A673 (cell line): ENCODE results near the gene TENM4. TPM values are rescaled to one million over a fixed set of nuclear protein-coding genes. Genes with fewer than 3 reads are reported as not detected.

Source experiments
- BruUV-seq: library from RNA; stranded (reverse); fragments of 400-500 nt; replicated peaks from 2 replicates; lab custom pipeline; 2021; lab: Mats Ljungman, UMichigan
- CTCF ChIA-PET: fragments of 300-600 bp; sonication (Branson Sonifier 250); formaldehyde crosslinking; loops from one replicate; lab custom pipeline; 2022; ENCODE audit warnings: antibody characterized with exemption; lab: Charles Lee
- POLR2A ChIA-PET: fragments of 300-600 bp; sonication (Branson Sonifier 250); formaldehyde crosslinking; loops from one replicate; lab custom pipeline; 2022; ENCODE audit warnings: antibody characterized with exemption; ENCODE audit not compliant: low non-redundant PET; lab: Charles Lee
- DNase-seq: peaks from one replicate; pipeline ENCODE4 v3.0.0-alpha.2; 2015; ENCODE audit warnings: low spot score
- H3K27ac ChIP-seq: fragments of 200-600 bp; sonication (generic); 2 replicates; pipeline ENCODE4 v1.5.1; 2016; ENCODE audit warnings: mixed run types, low read depth, mild to moderate bottlenecking, mixed read lengths, antibody characterized with exemption, low read length; ENCODE audit not compliant: poor library complexity, severe bottlenecking
- H3K27me3 ChIP-seq: fragments of 200-600 bp; sonication (generic); replicated peaks from 2 replicates; pipeline ENCODE4 v1.6.1; 2017; ENCODE audit warnings: mixed run types, low read depth, mild to moderate bottlenecking, mixed read lengths, antibody characterized with exemption, low read length; ENCODE audit not compliant: insufficient read depth, poor library complexity
- H3K36me3 ChIP-seq: fragments of 200-600 bp; sonication (generic); 2 replicates; pipeline ENCODE4 v1.6.1; 2016; ENCODE audit warnings: mixed run types, mild to moderate bottlenecking, mixed read lengths, antibody characterized with exemption, low read length; ENCODE audit not compliant: insufficient read depth, poor library complexity, severe bottlenecking
- H3K4me1 ChIP-seq: fragments of 200-600 bp; sonication (generic); 2 replicates; pipeline ENCODE4 v1.6.1; 2017; ENCODE audit warnings: mixed run types, mild to moderate bottlenecking, mixed read lengths, antibody characterized with exemption, low read length; ENCODE audit not compliant: insufficient read depth, poor library complexity, severe bottlenecking
- H3K4me3 ChIP-seq: fragments of 200-600 bp; sonication (generic); 2 replicates; pipeline ENCODE4 v1.5.1; 2016; ENCODE audit warnings: low read depth, mixed run types, mild to moderate bottlenecking, mixed read lengths, low read length; ENCODE audit not compliant: poor library complexity, severe bottlenecking
- H3K9me3 ChIP-seq: fragments of 200-600 bp; sonication (generic); 2 replicates; pipeline ENCODE4 v1.6.1; 2016; ENCODE audit warnings: mixed run types, low read depth, mild to moderate bottlenecking, mixed read lengths, antibody characterized with exemption, low read length; ENCODE audit not compliant: poor library complexity, severe bottlenecking
- CTCF ChIP-seq: fragments of 300-800, 200-600 bp; sonication (generic); conservative IDR thresholded peaks from 2 replicates; pipeline ENCODE4 v1.5.1; 2017; ENCODE audit warnings: low read depth, mild to moderate bottlenecking, antibody characterized with exemption, low read length, moderate library complexity, mixed read lengths
- EZH2 ChIP-seq: fragments of 200-600 bp; sonication (generic); IDR thresholded peaks from 2 replicates; pipeline ENCODE4 v1.6.1; 2017; ENCODE audit warnings: borderline replicate concordance, low read depth, mild to moderate bottlenecking, mixed read lengths, antibody characterized with exemption, low read length; ENCODE audit not compliant: poor library complexity, severe bottlenecking
- intact Hi-C: fragments of 100-400 bp; cut with micrococcal nuclease; formaldehyde crosslinking; loops from one replicate; pipeline ENCODE4 v1.10.0; 2022; ENCODE audit not compliant: unreplicated experiment
- total RNA-seq: library from RNA; stranded (reverse); gene quantifications from 2 replicates; pipeline ENCODE4 v1.2.3, GENCODE V29; 2021

Gene TENM4
- total RNA-seq, 1 experiment from 2014 or later = 0.11 TPM

- Histone ChIP-seq H3K4me3 (no peak overlapping the region), H3K4me1 (no peaks in the 10 kb centered on the region), H3K36me3 (no peaks in the 10 kb centered on the region), H3K27me3 (peaks cover 8% of the 10 kb centered on the region), H3K27ac (no peak overlapping the region), H3K9me3 (no peaks in the 10 kb centered on the region)
- DNase-seq = no peak
- ChIA-PET POLR2A (no interaction called here), CTCF (no interaction called here)
- BruUV-seq = no TSS peak
- TF ChIP-seq EZH2 = no peak
- no peak for TF ChIP-seq CTCF
- intact Hi-C loops = no loop called here
Measured at GRCh38 chr11:78714539-78714938, 726.3 kb downstream of the TENM4 start.

GRCh38 chr11:78711735-78712134 is 729.1 kb downstream of the TENM4 start:
- no peaks in the 10 kb centered on the region for H3K9me3 ChIP-seq
- no peak overlapping the region for H3K27ac ChIP-seq
- BruUV-seq = no TSS peak
- ChIA-PET POLR2A (no interaction called here), CTCF (no interaction called here)
- no peak for TF ChIP-seq CTCF
- no peak for TF ChIP-seq EZH2
- H3K36me3 ChIP-seq = no peaks in the 10 kb centered on the region
- no peaks in the 10 kb centered on the region for H3K4me1 ChIP-seq
- DNase-seq = no peak
- intact Hi-C loops = no loop called here
- peaks cover 4% of the 10 kb centered on the region for H3K27me3 ChIP-seq
- no peak overlapping the region for H3K4me3 ChIP-seq

DNA sequence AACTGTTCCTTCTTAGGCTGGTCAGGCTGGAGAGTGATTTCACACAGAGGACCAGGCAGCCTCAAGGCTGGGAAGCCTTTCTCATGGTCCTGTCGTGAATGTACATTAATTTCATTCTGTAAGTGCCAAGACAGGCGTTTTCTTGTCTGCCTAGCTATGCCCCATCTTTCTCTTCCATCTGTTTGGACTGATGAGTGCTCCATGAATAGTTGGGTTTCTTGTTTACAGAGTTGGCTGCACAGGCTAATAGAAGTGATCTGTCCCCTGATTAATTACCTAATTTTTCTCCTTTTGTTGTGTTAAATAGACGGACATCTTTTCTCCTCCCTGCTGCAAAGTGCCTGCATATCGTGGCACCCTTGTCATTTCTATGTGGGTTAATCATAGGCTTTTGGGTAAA is 730.4 kb downstream of the TENM4 start:
- no peak overlapping the region for H3K4me3 ChIP-seq
- CTCF ChIA-PET = no interaction called here
- POLR2A ChIA-PET = no interaction called here
- no peaks in the 10 kb centered on the region for H3K9me3 ChIP-seq
- no peak for DNase-seq
- no peaks in the 10 kb centered on the region for H3K4me1 ChIP-seq
- BruUV-seq = no TSS peak
- no peak overlapping the region for H3K27ac ChIP-seq
- intact Hi-C loops = no loop called here
- no peaks in the 10 kb centered on the region for H3K36me3 ChIP-seq
- peaks cover 4% of the 10 kb centered on the region for H3K27me3 ChIP-seq
- TF ChIP-seq CTCF (no peak), EZH2 (no peak)
